ENCODE measurements around the gene CNRIP1.
"Not testable (repeated sequence)": the region's sequence is repeated elsewhere in the genome, so short reads cannot be mapped to it uniquely, and the experiment has no call there.

CNRIP1 gene

DNA sequence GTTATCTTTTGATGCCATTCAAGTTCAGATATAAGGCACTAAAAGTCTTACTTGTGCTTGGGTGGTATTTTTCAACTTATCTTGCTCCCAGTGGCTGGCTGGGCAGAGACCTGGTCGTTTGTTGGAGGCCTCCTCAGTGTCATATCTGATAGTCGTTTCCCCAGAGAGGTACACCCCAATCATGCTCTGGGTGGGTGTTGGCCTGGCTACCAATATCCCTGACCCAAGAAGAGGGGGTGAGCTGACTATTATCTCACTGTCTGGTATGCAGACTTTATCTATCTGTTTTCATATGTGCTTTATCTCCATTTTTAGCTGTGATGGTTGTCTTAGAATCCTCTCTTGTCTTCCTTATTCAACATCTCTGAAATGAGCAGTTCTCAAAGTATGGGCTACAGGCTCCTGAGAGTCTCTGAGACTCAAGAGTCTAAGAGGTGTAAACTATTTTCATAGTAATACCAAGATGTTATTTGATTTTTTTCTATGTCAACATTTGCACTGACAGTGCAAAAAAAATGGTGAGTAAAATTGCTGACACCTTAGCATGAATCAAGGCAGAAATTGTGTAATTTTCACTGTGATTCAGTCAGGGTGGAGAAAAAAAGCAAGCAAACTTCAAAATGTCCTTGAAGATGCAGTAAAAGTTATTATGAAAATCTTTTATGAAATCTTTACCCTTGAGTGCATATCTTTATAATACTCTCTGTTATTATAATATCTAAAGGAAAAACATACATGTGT is 33.1 kb upstream of the CNRIP1 start:
- H3K27me3 Mint-ChIP-seq = no peaks in the 10 kb centered on the region

GRCh38 chr2:68351997-68352396 is 32.2 kb upstream of the CNRIP1 start:
- intact Hi-C loops (cut with micrococcal nuclease) = loop anchor here (10.0 kb wide), 1 partner anchor 57 kb away; no protein-coding TSS in a partner anchor
- no peaks in the 10 kb centered on the region for H3K36me3 Mint-ChIP-seq (ENCODE audit: low read depth)
- no peaks in the 10 kb centered on the region for H3K9me3 Mint-ChIP-seq
- peaks cover 8% of the 10 kb centered on the region for H3K4me1 Mint-ChIP-seq (ENCODE audit: low read depth)
- no peaks in the 10 kb centered on the region for H3K27me3 Mint-ChIP-seq
- no peak overlapping the region for H3K27ac Mint-ChIP-seq
- no peak overlapping the region for H3K4me3 Mint-ChIP-seq

More for the DNA sequence above, 33.1 kb upstream of the CNRIP1 start:
- Mint-ChIP-seq H3K9me3 (no peaks in the 10 kb centered on the region), H3K4me3 (no peak overlapping the region), H3K27ac (peak overlapping the region; percentile 42), H3K36me3 (ENCODE audit: low read depth) (no peaks in the 10 kb centered on the region), H3K4me1 (ENCODE audit: low read depth) (peaks cover 8% of the 10 kb centered on the region)
- intact Hi-C loops (cut with micrococcal nuclease) = loop anchor here (10.0 kb wide), 1 partner anchor 58 kb away; no protein-coding TSS in a partner anchor

- H3K4me3 Mint-ChIP-seq; H3K27ac Mint-ChIP-seq; intact Hi-C loops (cut with micrococcal nuclease); H3K4me1 Mint-ChIP-seq (ENCODE audit: low read depth); H3K9me3 Mint-ChIP-seq; H3K36me3 Mint-ChIP-seq (ENCODE audit: low read depth); H3K27me3 Mint-ChIP-seq: not testable (repeated sequence)
These were observed 29.3 kb upstream of the CNRIP1 start for GRCh38 chr2:68349091-68349490.

- intact Hi-C loops (cut with micrococcal nuclease) = no loop called here
- H3K4me3 Mint-ChIP-seq = no peak overlapping the region
- peaks cover 1% of the 10 kb centered on the region for H3K27me3 Mint-ChIP-seq
- no peak overlapping the region for H3K27ac Mint-ChIP-seq
- no peaks in the 10 kb centered on the region for H3K36me3 Mint-ChIP-seq (ENCODE audit: low read depth)
- no peaks in the 10 kb centered on the region for H3K9me3 Mint-ChIP-seq
- H3K4me1 Mint-ChIP-seq (ENCODE audit: low read depth) = peaks cover 22% of the 10 kb centered on the region
These were observed 25.6 kb upstream of the CNRIP1 start for GRCh38 chr2:68345129-68345875.

DNA sequence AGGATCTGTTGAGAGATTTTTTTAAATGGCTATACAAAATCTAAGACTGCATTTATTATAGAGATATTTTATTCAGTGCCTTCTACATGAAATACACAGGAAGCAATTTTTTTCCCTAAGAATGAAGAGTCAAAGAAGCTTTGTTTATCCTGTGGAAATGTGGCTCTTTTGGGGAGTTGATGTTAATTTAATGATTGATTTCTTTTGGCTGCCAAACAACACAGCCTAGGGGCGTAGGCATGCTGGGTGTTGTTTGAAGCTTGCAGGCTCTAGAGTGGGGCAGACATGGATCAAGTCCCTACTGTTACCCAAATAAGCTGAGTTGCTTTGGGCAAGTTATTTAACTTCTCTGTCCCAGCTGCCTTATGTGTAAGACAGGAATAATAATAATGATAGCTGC is 24.3 kb upstream of the CNRIP1 start:
- Mint-ChIP-seq H3K36me3 (ENCODE audit: low read depth) (no peaks in the 10 kb centered on the region), H3K9me3 (no peaks in the 10 kb centered on the region), H3K27me3 (peaks cover 1% of the 10 kb centered on the region), H3K4me1 (ENCODE audit: low read depth) (peaks cover 22% of the 10 kb centered on the region), H3K27ac (no peak overlapping the region), H3K4me3 (no peak overlapping the region)
- intact Hi-C loops (cut with micrococcal nuclease) = no loop called here

GRCh38 chr2:68342470-68342869 is 22.7 kb upstream of the CNRIP1 start:
- Mint-ChIP-seq H3K4me3 (no peak overlapping the region), H3K9me3 (no peaks in the 10 kb centered on the region), H3K4me1 (ENCODE audit: low read depth) (peaks cover 22% of the 10 kb centered on the region), H3K36me3 (ENCODE audit: low read depth) (no peaks in the 10 kb centered on the region), H3K27me3 (peaks cover 1% of the 10 kb centered on the region), H3K27ac (no peak overlapping the region)
- intact Hi-C loops (cut with micrococcal nuclease) = no loop called here

DNA sequence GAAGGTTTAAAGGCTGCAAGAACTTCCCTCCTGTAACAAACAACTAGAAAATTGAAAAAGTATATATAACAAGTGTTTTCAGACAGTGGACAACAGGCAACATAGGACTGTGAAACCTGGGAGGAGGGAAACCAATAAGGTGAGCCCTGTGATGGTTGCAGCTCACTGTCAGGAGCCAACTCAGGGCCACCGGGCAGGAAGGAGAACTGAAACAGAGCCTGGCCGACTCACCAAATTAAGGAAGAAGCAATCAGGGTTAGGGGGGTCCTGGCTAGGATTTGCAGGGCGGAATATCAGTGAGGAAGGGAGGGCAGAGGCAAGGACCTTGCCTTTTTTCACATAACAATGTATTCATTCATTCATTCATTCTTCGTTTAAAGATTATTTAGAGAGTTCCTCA is 21.8 kb upstream of the CNRIP1 start:
- Mint-ChIP-seq H3K9me3 (no peaks in the 10 kb centered on the region), H3K4me3 (no peak overlapping the region), H3K27ac (peak overlapping the region; percentile 57), H3K4me1 (ENCODE audit: low read depth) (peaks cover 22% of the 10 kb centered on the region), H3K27me3 (peaks cover 1% of the 10 kb centered on the region), H3K36me3 (ENCODE audit: low read depth) (no peaks in the 10 kb centered on the region)
- intact Hi-C loops (cut with micrococcal nuclease) = no loop called here

GRCh38 chr2:68341062-68341329 is 21.2 kb upstream of the CNRIP1 start:
- peaks cover 1% of the 10 kb centered on the region for H3K27me3 Mint-ChIP-seq
- no peak overlapping the region for H3K4me3 Mint-ChIP-seq
- intact Hi-C loops (cut with micrococcal nuclease) = no loop called here
- H3K9me3 Mint-ChIP-seq = no peaks in the 10 kb centered on the region
- peaks cover 22% of the 10 kb centered on the region for H3K4me1 Mint-ChIP-seq (ENCODE audit: low read depth)
- no peak overlapping the region for H3K27ac Mint-ChIP-seq
- no peaks in the 10 kb centered on the region for H3K36me3 Mint-ChIP-seq (ENCODE audit: low read depth)

GRCh38 chr2:68340226-68341061 is 20.7 kb upstream of the CNRIP1 start:
- H3K9me3 Mint-ChIP-seq = no peaks in the 10 kb centered on the region
- H3K36me3 Mint-ChIP-seq (ENCODE audit: low read depth) = no peaks in the 10 kb centered on the region
- intact Hi-C loops (cut with micrococcal nuclease) = no loop called here
- H3K4me1 Mint-ChIP-seq (ENCODE audit: low read depth) = peaks cover 22% of the 10 kb centered on the region
- no peak overlapping the region for H3K4me3 Mint-ChIP-seq
- peaks cover under 1% of the 10 kb centered on the region for H3K27me3 Mint-ChIP-seq
- no peak overlapping the region for H3K27ac Mint-ChIP-seq

DNA sequence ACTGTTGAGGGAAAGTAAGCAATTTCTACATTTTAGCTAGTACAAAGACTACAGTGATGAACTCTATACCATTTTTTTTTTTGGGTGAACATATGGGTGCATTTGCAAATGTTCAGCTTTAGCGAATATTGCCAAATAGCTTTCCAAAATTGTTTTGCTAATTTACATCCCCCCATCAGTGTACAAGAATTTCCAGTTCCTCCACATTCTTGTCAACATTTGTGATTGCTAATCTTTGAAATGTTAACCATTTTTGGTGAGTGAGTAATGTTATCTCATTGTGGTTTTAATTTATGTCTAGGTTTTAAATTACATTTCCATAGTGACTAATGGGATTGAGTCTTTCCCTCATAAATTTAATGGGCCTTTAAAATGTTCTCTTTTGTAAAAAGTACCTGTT is 16.4 kb upstream of the CNRIP1 start:
- no peaks in the 10 kb centered on the region for H3K27me3 Mint-ChIP-seq
- H3K4me3 Mint-ChIP-seq = no peak overlapping the region
- intact Hi-C loops (cut with micrococcal nuclease) = no loop called here
- H3K9me3 Mint-ChIP-seq = no peaks in the 10 kb centered on the region
- peaks cover 5% of the 10 kb centered on the region for H3K4me1 Mint-ChIP-seq (ENCODE audit: low read depth)
- no peaks in the 10 kb centered on the region for H3K36me3 Mint-ChIP-seq (ENCODE audit: low read depth)
- H3K27ac Mint-ChIP-seq = no peak overlapping the region

DNA sequence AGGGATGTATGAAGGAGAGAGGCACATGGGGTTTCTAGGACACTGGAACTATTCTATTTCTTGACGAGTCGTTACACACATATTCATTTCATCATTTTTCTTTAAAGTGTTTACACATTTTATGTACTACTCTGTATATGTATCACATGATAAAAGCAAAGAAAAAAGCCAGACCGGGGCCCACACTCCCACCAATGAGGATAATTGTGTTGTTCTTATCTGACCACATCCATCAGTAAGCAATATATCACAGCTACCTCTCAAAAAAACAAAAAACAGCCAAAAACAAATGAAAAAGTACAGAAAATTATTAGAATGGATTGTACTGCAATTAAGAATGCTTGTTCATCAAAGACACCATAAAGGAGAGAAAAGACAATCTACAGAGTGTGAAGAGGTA is 14.2 kb upstream of the CNRIP1 start:
- H3K27ac Mint-ChIP-seq = no peak overlapping the region
- no peaks in the 10 kb centered on the region for H3K36me3 Mint-ChIP-seq (ENCODE audit: low read depth)
- no peaks in the 10 kb centered on the region for H3K27me3 Mint-ChIP-seq
- intact Hi-C loops (cut with micrococcal nuclease) = no loop called here
- peaks cover 7% of the 10 kb centered on the region for H3K4me1 Mint-ChIP-seq (ENCODE audit: low read depth)
- H3K9me3 Mint-ChIP-seq = no peaks in the 10 kb centered on the region
- H3K4me3 Mint-ChIP-seq = no peak overlapping the region

GRCh38 chr2:68333009-68333408 is 13.3 kb upstream of the CNRIP1 start:
- H3K36me3 Mint-ChIP-seq (ENCODE audit: low read depth) = no peaks in the 10 kb centered on the region
- H3K4me1 Mint-ChIP-seq (ENCODE audit: low read depth) = peaks cover 7% of the 10 kb centered on the region
- no peaks in the 10 kb centered on the region for H3K27me3 Mint-ChIP-seq
- intact Hi-C loops (cut with micrococcal nuclease) = no loop called here
- H3K9me3 Mint-ChIP-seq = no peaks in the 10 kb centered on the region
- no peak overlapping the region for H3K27ac Mint-ChIP-seq
- H3K4me3 Mint-ChIP-seq = no peak overlapping the region

DNA sequence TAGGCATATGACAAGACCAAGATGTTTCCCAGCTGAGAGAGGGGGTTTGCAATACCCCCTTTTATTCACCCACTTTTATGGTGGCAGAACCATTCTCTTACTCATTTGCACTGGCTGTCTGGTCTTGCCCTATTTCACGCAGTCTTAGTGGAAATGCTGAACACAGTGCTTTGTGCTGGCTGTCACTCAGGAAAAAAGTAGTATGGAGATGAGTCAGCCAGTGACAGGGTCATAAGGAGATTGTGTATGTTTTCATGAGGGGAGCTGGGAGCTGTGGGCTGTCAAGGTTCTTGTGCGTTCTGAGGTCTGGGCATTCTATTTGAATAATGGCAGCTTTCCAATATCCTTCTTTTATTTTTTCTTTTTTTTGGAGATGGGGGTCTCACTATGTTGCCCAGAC is 10.9 kb upstream of the CNRIP1 start:
- H3K27me3 Mint-ChIP-seq = no peaks in the 10 kb centered on the region
- no peaks in the 10 kb centered on the region for H3K9me3 Mint-ChIP-seq
- H3K27ac Mint-ChIP-seq = no peak overlapping the region
- peaks cover 7% of the 10 kb centered on the region for H3K4me1 Mint-ChIP-seq (ENCODE audit: low read depth)
- H3K4me3 Mint-ChIP-seq = no peak overlapping the region
- H3K36me3 Mint-ChIP-seq (ENCODE audit: low read depth) = no peaks in the 10 kb centered on the region
- intact Hi-C loops (cut with micrococcal nuclease) = no loop called here

DNA sequence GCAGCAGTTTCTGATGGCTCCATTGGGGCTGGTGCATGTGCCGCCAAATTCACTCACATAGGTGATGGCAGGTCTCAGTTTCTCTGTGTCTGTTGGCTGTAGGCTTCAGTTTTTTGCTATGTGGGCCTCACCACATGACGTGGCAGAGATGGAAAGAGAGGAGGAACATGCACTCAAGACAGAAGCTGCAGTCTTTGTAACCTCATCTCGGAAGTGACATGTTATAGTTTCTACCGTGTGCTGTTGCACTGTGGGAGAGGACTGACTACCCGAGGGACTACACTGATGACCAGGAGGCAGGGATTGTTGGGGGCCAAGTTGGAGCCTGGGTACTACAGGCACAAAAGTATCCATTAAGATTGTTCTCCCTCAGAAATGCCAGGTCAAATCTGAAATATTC is 9.2 kb upstream of the CNRIP1 start:
- Mint-ChIP-seq H3K4me3 (no peak overlapping the region), H3K27me3 (no peaks in the 10 kb centered on the region), H3K27ac (no peak overlapping the region), H3K9me3 (no peaks in the 10 kb centered on the region), H3K4me1 (ENCODE audit: low read depth) (peaks cover 7% of the 10 kb centered on the region), H3K36me3 (ENCODE audit: low read depth) (no peaks in the 10 kb centered on the region)
- intact Hi-C loops (cut with micrococcal nuclease) = no loop called here

All from dendritic cell treated with granulocyte-macrophage colony-stimulating factor and Interleukin-4, amounts not matched to agents 40 ng/mL and 50 ng/mL, for 4 days (primary cell).